Stomach (tissue), 4 donors: ENCODE data around the gene RGL2.

Experiments used
- CTCF ChIP-seq, 7 experiments: fragments of 450-650 bp in 4 of 7; fragments of 200-600 bp in 3 of 7; sonication (generic) in 3 of 7; IDR thresholded peaks; one replicate each; pipeline ENCODE4 v1.5.1; 2016 to 2019; ENCODE audit warnings: antibody characterized with exemption in 7 of 7, control low read depth in 2 of 7, mild to moderate bottlenecking in 1 of 7
- EP300 ChIP-seq: sonication (generic); formaldehyde crosslinking; IDR thresholded peaks from one replicate; pipeline ENCODE4 v1.6.1; 2017; ENCODE audit warnings: antibody characterized with exemption
- POLR2A ChIP-seq, 4 donors: fragments of 450-650 bp; IDR thresholded peaks; one replicate each; pipeline ENCODE4 v1.6.1; 2016; ENCODE audit warnings: antibody characterized with exemption in 4 of 4, control low read depth in 2 of 4, mild to moderate bottlenecking in 1 of 4, moderate library complexity in 1 of 4
- POLR2AphosphoS5 ChIP-seq, 3 donors: sonication (generic); formaldehyde crosslinking; IDR thresholded peaks; one replicate each; pipeline ENCODE4 v1.6.1; 2016; ENCODE audit warnings: antibody characterized with exemption in 3 of 3

- TF ChIP-seq CTCF (IDR thresholded peaks at IDR 0.05) (no peak), POLR2A (IDR thresholded peaks at IDR 0.05) (no peak), POLR2AphosphoS5 (IDR thresholded peaks at IDR 0.05) (no peak), EP300 (no peak)
Observed at GRCh38 chr6:33278392-33278741, 20.4 kb downstream of the RGL2 start.
